OCI-LY1 (cell line): ENCODE measurements around the gene ABITRAM.

Experiments
- H2AFZ ChIP-seq: fragments of 200-600 bp; sonication (generic), shearing (Covaris generic); 2 replicates; pipeline ENCODE4 v1.6.0; 2014; ENCODE audit warnings: antibody characterized with exemption, mild to moderate bottlenecking, low read length
- H3F3A ChIP-seq: fragments of 200-600 bp; sonication (generic), shearing (Covaris generic); 2 replicates; pipeline ENCODE4 v1.6.0; 2014; ENCODE audit warnings: mild to moderate bottlenecking, antibody characterized with exemption, low read length, moderate library complexity; ENCODE audit not compliant: insufficient read depth
- H3K27ac ChIP-seq: fragments of 200-600 bp; sonication (generic); 2 replicates; pipeline ENCODE4 v1.5.1; 2014; ENCODE audit warnings: low read length, mixed run types, mild to moderate bottlenecking, low read depth; ENCODE audit not compliant: poor library complexity, severe bottlenecking
- H3K27me3 ChIP-seq: fragments of 200-600 bp; sonication (generic); 2 replicates; pipeline ENCODE4 v1.6.0; 2014; ENCODE audit warnings: antibody characterized with exemption, mild to moderate bottlenecking, low read length, moderate library complexity; ENCODE audit not compliant: insufficient read depth
- H3K36me3 ChIP-seq: fragments of 200-600 bp; sonication (generic); 2 replicates; pipeline ENCODE4 v1.6.1; 2014; ENCODE audit warnings: mild to moderate bottlenecking, antibody characterized with exemption, low read length, moderate library complexity, mixed read lengths; ENCODE audit not compliant: insufficient read depth
- H3K4me1 ChIP-seq: fragments of 200-600 bp; sonication (generic); 2 replicates; pipeline ENCODE4 v1.5.1; 2014; ENCODE audit warnings: mild to moderate bottlenecking, low read length, moderate library complexity; ENCODE audit not compliant: insufficient read depth, severe bottlenecking
- H3K4me2 ChIP-seq: fragments of 200-600 bp; sonication (generic), shearing (Covaris generic); 2 replicates; pipeline ENCODE4 v1.6.1; 2014; ENCODE audit warnings: low read length
- H3K4me3 ChIP-seq: fragments of 200-600 bp; sonication (generic); 2 replicates; pipeline ENCODE4 v1.5.1; 2014; ENCODE audit warnings: low read length, low read depth, mild to moderate bottlenecking, mixed read lengths; ENCODE audit not compliant: poor library complexity, severe bottlenecking
- H3K79me2 ChIP-seq: fragments of 200-600 bp; shearing (Covaris generic); 2 replicates; pipeline ENCODE4 v1.6.1; 2016; ENCODE audit warnings: mixed run types, low read length, mixed read lengths; ENCODE audit not compliant: insufficient read depth
- H3K9ac ChIP-seq: fragments of 200-600 bp; sonication (generic), shearing (Covaris generic); 2 replicates; pipeline ENCODE4 v1.6.1; 2014; ENCODE audit warnings: mild to moderate bottlenecking, low read length, mixed read lengths
- H3K9me2 ChIP-seq: fragments of 200-600 bp; sonication (generic), shearing (Covaris generic); 2 replicates; pipeline ENCODE4 v1.6.1; 2014; ENCODE audit warnings: low read depth, mild to moderate bottlenecking, low read length, mixed read lengths
- H3K9me3 ChIP-seq: fragments of 200-600 bp; shearing (Covaris generic); 2 replicates; pipeline ENCODE4 v1.6.1; 2014; ENCODE audit warnings: low read length, mixed read lengths
- H4K20me1 ChIP-seq: fragments of 200-600 bp; sonication (generic), shearing (Covaris generic); 2 replicates; pipeline ENCODE4 v1.6.0; 2016; ENCODE audit warnings: mild to moderate bottlenecking, low read length; ENCODE audit not compliant: insufficient read depth
- EZH2 ChIP-seq: fragments of 200-600 bp; sonication (generic), shearing (Covaris generic); IDR thresholded peaks from 2 replicates; pipeline ENCODE4 v1.8.0; 2017; ENCODE audit warnings: borderline replicate concordance, mixed run types, mild to moderate bottlenecking, antibody characterized with exemption, low read length, moderate library complexity, mixed read lengths
- TF ChIP-seq, protein P1 (sequence below): fragments of 200-600 bp; sonication (generic), shearing (Covaris generic); IDR thresholded peaks from 2 replicates; pipeline ENCODE4 v1.5.1; 2017; ENCODE audit warnings: mild to moderate bottlenecking, antibody characterized with exemption, low read length, moderate library complexity, mixed read lengths

The ABITRAM gene

GRCh38 chr9:108939975-108940374 is 5.8 kb downstream of the ABITRAM start:
- Histone ChIP-seq H3K27me3 (no peaks in the 10 kb centered on the region), H3K36me3 (peaks cover 14% of the 10 kb centered on the region; the same call in 1 of the 2 replicates), H3K9me2 (no peaks in the 10 kb centered on the region)

GRCh38 chr9:108950168-108950567 is 16.0 kb downstream of the ABITRAM start:
- H3K36me3 ChIP-seq: peaks cover 4% of the 10 kb centered on the region; the same call in 1 of the 2 replicates
- no peaks in the 10 kb centered on the region for H3K9me3 ChIP-seq
- no peaks in the 10 kb centered on the region for H3K9me2 ChIP-seq
- no peak overlapping the region for H3K9ac ChIP-seq
- no peak overlapping the region for H3K4me3 ChIP-seq
- no peak overlapping the region for H3K4me2 ChIP-seq
- H3K27ac ChIP-seq: no peak overlapping the region
- H3K79me2 ChIP-seq: no peaks in the 10 kb centered on the region
- H4K20me1 ChIP-seq: no peaks in the 10 kb centered on the region
- no peaks in the 10 kb centered on the region for H3F3A ChIP-seq
- TF ChIP-seq, protein P1, sequence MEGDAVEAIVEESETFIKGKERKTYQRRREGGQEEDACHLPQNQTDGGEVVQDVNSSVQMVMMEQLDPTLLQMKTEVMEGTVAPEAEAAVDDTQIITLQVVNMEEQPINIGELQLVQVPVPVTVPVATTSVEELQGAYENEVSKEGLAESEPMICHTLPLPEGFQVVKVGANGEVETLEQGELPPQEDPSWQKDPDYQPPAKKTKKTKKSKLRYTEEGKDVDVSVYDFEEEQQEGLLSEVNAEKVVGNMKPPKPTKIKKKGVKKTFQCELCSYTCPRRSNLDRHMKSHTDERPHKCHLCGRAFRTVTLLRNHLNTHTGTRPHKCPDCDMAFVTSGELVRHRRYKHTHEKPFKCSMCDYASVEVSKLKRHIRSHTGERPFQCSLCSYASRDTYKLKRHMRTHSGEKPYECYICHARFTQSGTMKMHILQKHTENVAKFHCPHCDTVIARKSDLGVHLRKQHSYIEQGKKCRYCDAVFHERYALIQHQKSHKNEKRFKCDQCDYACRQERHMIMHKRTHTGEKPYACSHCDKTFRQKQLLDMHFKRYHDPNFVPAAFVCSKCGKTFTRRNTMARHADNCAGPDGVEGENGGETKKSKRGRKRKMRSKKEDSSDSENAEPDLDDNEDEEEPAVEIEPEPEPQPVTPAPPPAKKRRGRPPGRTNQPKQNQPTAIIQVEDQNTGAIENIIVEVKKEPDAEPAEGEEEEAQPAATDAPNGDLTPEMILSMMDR: no peak
- no peak for TF ChIP-seq EZH2
- H3K27me3 ChIP-seq: no peaks in the 10 kb centered on the region
- no peak overlapping the region for H2AFZ ChIP-seq
- H3K4me1 ChIP-seq: no peaks in the 10 kb centered on the region

More at GRCh38 chr9:108939975-108940374, 5.8 kb downstream of the ABITRAM start:
- H3K79me2 ChIP-seq: no peaks in the 10 kb centered on the region
- TF ChIP-seq, protein P1: no peak
- TF ChIP-seq EZH2: no peak
- H3K9me3 ChIP-seq: no peaks in the 10 kb centered on the region
- no peak overlapping the region for H3K4me2 ChIP-seq
- H3K9ac ChIP-seq: no peak overlapping the region
- H3K4me1 ChIP-seq: peaks cover 7% of the 10 kb centered on the region
- H3K4me3 ChIP-seq: no peak overlapping the region
- no peaks in the 10 kb centered on the region for H3F3A ChIP-seq
- no peaks in the 10 kb centered on the region for H4K20me1 ChIP-seq
- H3K27ac ChIP-seq: no peak overlapping the region
- no peak overlapping the region for H2AFZ ChIP-seq

DNA sequence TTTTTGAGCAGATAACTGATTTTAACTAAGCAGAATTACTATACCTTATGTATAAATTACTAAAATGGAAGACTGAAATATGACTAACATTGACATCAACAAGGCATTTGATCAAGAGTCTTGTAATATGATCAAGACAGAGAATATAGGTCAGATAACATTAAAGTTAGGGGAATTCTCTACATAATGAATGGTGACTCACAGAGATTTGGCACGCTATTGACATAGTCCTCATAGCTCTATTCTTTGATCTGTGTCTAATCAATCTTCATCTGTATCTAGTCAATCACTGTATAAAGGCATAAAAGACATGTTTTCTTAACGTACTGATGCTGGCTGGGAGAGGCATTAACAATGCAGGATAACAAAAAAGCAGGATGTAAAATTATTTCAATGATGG is 17.4 kb downstream of the ABITRAM start:
- TF ChIP-seq, protein P1: no peak
- TF ChIP-seq EZH2: no peak
- no peaks in the 10 kb centered on the region for H3F3A ChIP-seq
- no peaks in the 10 kb centered on the region for H4K20me1 ChIP-seq
- H3K9me3 ChIP-seq: no peaks in the 10 kb centered on the region
- no peaks in the 10 kb centered on the region for H3K4me1 ChIP-seq
- H3K4me3 ChIP-seq: no peak overlapping the region
- no peak overlapping the region for H3K4me2 ChIP-seq
- no peaks in the 10 kb centered on the region for H3K27me3 ChIP-seq
- H3K36me3 ChIP-seq: peaks cover 4% of the 10 kb centered on the region; the same call in 1 of the 2 replicates
- H3K27ac ChIP-seq: no peak overlapping the region
- H3K79me2 ChIP-seq: no peaks in the 10 kb centered on the region
- no peak overlapping the region for H3K9ac ChIP-seq
- H2AFZ ChIP-seq: no peak overlapping the region
- no peaks in the 10 kb centered on the region for H3K9me2 ChIP-seq
